DOHH2 (cell line): ENCODE data around the gene KDF1.

ENCODE experiments used
- H3F3A ChIP-seq: fragments of 200-600 bp; sonication (generic), shearing (Covaris generic); 2 replicates; pipeline ENCODE4 v1.6.0; 2016; ENCODE audit warnings: antibody characterized with exemption, mild to moderate bottlenecking; ENCODE audit not compliant: control insufficient read depth, insufficient read depth
- H3K27ac ChIP-seq: fragments of 200-600 bp; sonication (generic); 2 replicates; pipeline ENCODE4 v1.5.1; 2014; ENCODE audit warnings: low read depth, mild to moderate bottlenecking, low read length, moderate library complexity
- H3K27me3 ChIP-seq: fragments of 200-600 bp; sonication (generic); 2 replicates; pipeline ENCODE4 v1.6.1; 2014; ENCODE audit warnings: mild to moderate bottlenecking, low read length, mixed read lengths; ENCODE audit not compliant: control insufficient read depth
- H3K36me3 ChIP-seq: fragments of 200-600 bp; sonication (generic); 2 replicates; pipeline ENCODE4 v1.6.1; 2014; ENCODE audit warnings: mild to moderate bottlenecking, low read length, moderate library complexity, mixed read lengths; ENCODE audit not compliant: control insufficient read depth
- H3K4me1 ChIP-seq: fragments of 200-600 bp; sonication (generic); 2 replicates; pipeline ENCODE4 v1.6.1; 2014; ENCODE audit warnings: mild to moderate bottlenecking, low read length, mixed read lengths; ENCODE audit not compliant: control insufficient read depth
- H3K4me2 ChIP-seq: fragments of 200-600 bp; sonication (generic); 2 replicates; pipeline ENCODE4 v1.6.0; 2014; ENCODE audit warnings: mild to moderate bottlenecking, low read length, moderate library complexity
- H3K4me3 ChIP-seq: fragments of 200-600 bp; sonication (generic); 2 replicates; pipeline ENCODE4 v1.5.1; 2014; ENCODE audit warnings: mild to moderate bottlenecking, low read length, mixed read lengths
- H3K79me2 ChIP-seq: fragments of 200-600 bp; sonication (generic); 2 replicates; pipeline ENCODE4 v1.6.1; 2014; ENCODE audit warnings: mild to moderate bottlenecking, low read length, mixed read lengths; ENCODE audit not compliant: control insufficient read depth
- H3K9me2 ChIP-seq: fragments of 200-600 bp; sonication (generic); replicated peaks from 2 replicates; pipeline ENCODE4 v1.6.1; 2014; ENCODE audit warnings: mild to moderate bottlenecking, low read length, mixed read lengths; ENCODE audit not compliant: control insufficient read depth
- H3K9me3 ChIP-seq: fragments of 200-600 bp; sonication (generic); 2 replicates; pipeline ENCODE4 v1.6.1; 2014; ENCODE audit warnings: antibody characterized with exemption, low read length, mixed read lengths; ENCODE audit not compliant: control insufficient read depth, insufficient read depth
- H4K20me1 ChIP-seq: fragments of 200-600 bp; sonication (generic); 2 replicates; pipeline ENCODE4 v1.6.0; 2014; ENCODE audit warnings: low read depth, mild to moderate bottlenecking, antibody characterized with exemption, low read length, moderate library complexity; ENCODE audit not compliant: control insufficient read depth, insufficient read depth
- CTCF ChIP-seq: fragments of 200-600 bp; sonication (generic); IDR thresholded peaks from one replicate; pipeline ENCODE4 v1.5.1; 2014; ENCODE audit warnings: antibody characterized with exemption, mild to moderate bottlenecking, low read depth, low read length; ENCODE audit not compliant: poor library complexity, severe bottlenecking
- EZH2phosphoT487 ChIP-seq: fragments of 200-600 bp; sonication (generic); IDR thresholded peaks from 2 replicates; pipeline ENCODE4 v1.6.1; 2017; ENCODE audit warnings: borderline replicate concordance, mild to moderate bottlenecking, antibody characterized with exemption, low read length, moderate library complexity, mixed read lengths

Gene KDF1

GRCh38 chr1:26907071-26907917 is 53.0 kb downstream of the KDF1 start:
- H3K27ac ChIP-seq, result no peak overlapping the region

GRCh38 chr1:26900815-26901511 is 59.3 kb downstream of the KDF1 start:
- peak overlapping the region; percentile 35; the same call in 1 of the 2 replicates for H3K27ac ChIP-seq
- peaks cover 34% of the 10 kb centered on the region for H3K79me2 ChIP-seq
- no peaks in the 10 kb centered on the region for H4K20me1 ChIP-seq
- no peaks in the 10 kb centered on the region for H3F3A ChIP-seq
- TF ChIP-seq CTCF (no peak), EZH2phosphoT487 (no peak)
- peak overlapping the region; percentile 85 for H3K4me3 ChIP-seq
- no peaks in the 10 kb centered on the region for H3K27me3 ChIP-seq
- no peaks in the 10 kb centered on the region for H3K9me2 ChIP-seq
- H3K36me3 ChIP-seq, result peaks cover 3% of the 10 kb centered on the region; the same call in 1 of the 2 replicates
- H3K9me3 ChIP-seq, result no peaks in the 10 kb centered on the region
- H3K4me2 ChIP-seq, result peak overlapping the region; percentile 64
- peaks cover 14% of the 10 kb centered on the region for H3K4me1 ChIP-seq

More at GRCh38 chr1:26907071-26907917, 53.0 kb downstream of the KDF1 start:
- H3K9me2 ChIP-seq, result no peaks in the 10 kb centered on the region
- no peak overlapping the region for H3K4me3 ChIP-seq
- H3F3A ChIP-seq, result no peaks in the 10 kb centered on the region
- no peaks in the 10 kb centered on the region for H3K27me3 ChIP-seq
- H3K36me3 ChIP-seq, result no peaks in the 10 kb centered on the region
- no peaks in the 10 kb centered on the region for H3K9me3 ChIP-seq
- H3K79me2 ChIP-seq, result no peaks in the 10 kb centered on the region
- H4K20me1 ChIP-seq, result no peaks in the 10 kb centered on the region
- no peaks in the 10 kb centered on the region for H3K4me1 ChIP-seq
- H3K4me2 ChIP-seq, result no peak overlapping the region
- TF ChIP-seq EZH2phosphoT487, result no peak
- TF ChIP-seq CTCF, result no peak

- Histone ChIP-seq H3K9me2 (no peaks in the 10 kb centered on the region), H3F3A (no peaks in the 10 kb centered on the region), H3K27ac (peak within 1 kb of the TSS; percentile 35; the same call in 1 of the 2 replicates), H3K9me3 (no peaks in the 10 kb centered on the region), H3K36me3 (peaks cover 3% of the 10 kb centered on the region; the same call in 1 of the 2 replicates), H3K79me2 (peaks cover 34% of the 10 kb centered on the region), H3K4me3 (peak within 1 kb of the TSS; percentile 85), H3K4me1 (peaks cover 14% of the 10 kb centered on the region), H3K27me3 (no peaks in the 10 kb centered on the region), H3K4me2 (peak within 1 kb of the TSS; percentile 64), H4K20me1 (no peaks in the 10 kb centered on the region)
- no peak for TF ChIP-seq EZH2phosphoT487
- no peak for TF ChIP-seq CTCF
Measured at GRCh38 chr1:26900001-26900814, 60.1 kb downstream of the KDF1 start, which contains the start of gene GPATCH3. Gene GPATCH3 (minus strand): TSS chr1:26900467. CDS start chr1:26900442, 25 bp downstream.
